Measurements from ENCODE around the gene NTM. TPM values are rescaled to one million over a fixed set of nuclear protein-coding genes. Genes with fewer than 3 reads are reported as not detected.

NTM gene
- total RNA-seq, 1 experiment from 2014 or later = 0.73 TPM

- no peak overlapping the region for H3K4me3 ChIP-seq (ENCODE audit: low read depth, low read length)
- Mint-ChIP-seq H3K9me3 (ENCODE audit: unreplicated experiment) (no peaks in the 10 kb centered on the region), H3K4me3 (ENCODE audit: unreplicated experiment) (no peak overlapping the region), H3K27me3 (ENCODE audit: insufficient read depth, unreplicated experiment) (peaks cover 24% of the 10 kb centered on the region), H3K36me3 (ENCODE audit: insufficient read depth, unreplicated experiment) (no peaks in the 10 kb centered on the region), H3K4me1 (ENCODE audit: low read depth, unreplicated experiment) (no peaks in the 10 kb centered on the region), H3K27ac (ENCODE audit: unreplicated experiment) (no peak overlapping the region)
- no peaks in the 10 kb centered on the region for H3K9me3 ChIP-seq
- BruUV-seq (replicated peaks) = no TSS peak
- intact Hi-C loops (cut with micrococcal nuclease; ENCODE audit: unreplicated experiment) = no loop called here
- ChIA-PET POLR2A (no interaction called here), CTCF (interaction anchor here (0.9 kb wide), 1 partner anchor 560 kb away, joined by 3 read pairs; no protein-coding TSS in a partner anchor)
- TF ChIP-seq CTCF (IDR thresholded peaks at IDR 0.05; ENCODE audit: insufficient read depth in 1 of 2, low read depth in 1 of 2, low read length in 1 of 2, severe bottlenecking in 1 of 2, unreplicated experiment in 1 of 2) = no peak
- H3K27me3 ChIP-seq (replicated peaks; ENCODE audit: control insufficient read depth, insufficient read depth, low read length) = no peaks in the 10 kb centered on the region
- H3K4me1 ChIP-seq = no peaks in the 10 kb centered on the region
- H3K36me3 ChIP-seq (ENCODE audit: control insufficient read depth, insufficient read depth, low read length) = no peaks in the 10 kb centered on the region
- no peak for DNase-seq
Observed at GRCh38 chr11:131624531-131624930, 254.1 kb downstream of the NTM start.

GRCh38 chr11:131626788-131627187 is 256.4 kb downstream of the NTM start:
- no TSS peak for BruUV-seq (replicated peaks)
- no peak for DNase-seq
- TF ChIP-seq CTCF (IDR thresholded peaks at IDR 0.05; ENCODE audit: insufficient read depth in 1 of 2, low read depth in 1 of 2, low read length in 1 of 2, severe bottlenecking in 1 of 2, unreplicated experiment in 1 of 2) = no peak
- Mint-ChIP-seq H3K27me3 (ENCODE audit: insufficient read depth, unreplicated experiment) (peaks cover 24% of the 10 kb centered on the region), H3K4me1 (ENCODE audit: low read depth, unreplicated experiment) (no peaks in the 10 kb centered on the region), H3K36me3 (ENCODE audit: insufficient read depth, unreplicated experiment) (no peaks in the 10 kb centered on the region), H3K9me3 (ENCODE audit: unreplicated experiment) (no peaks in the 10 kb centered on the region), H3K4me3 (ENCODE audit: unreplicated experiment) (no peak overlapping the region), H3K27ac (ENCODE audit: unreplicated experiment) (no peak overlapping the region)
- ChIA-PET POLR2A (no interaction called here), CTCF (no interaction called here)
- Histone ChIP-seq H3K27me3 (replicated peaks; ENCODE audit: control insufficient read depth, insufficient read depth, low read length) (no peaks in the 10 kb centered on the region), H3K36me3 (ENCODE audit: control insufficient read depth, insufficient read depth, low read length) (no peaks in the 10 kb centered on the region), H3K9me3 (no peaks in the 10 kb centered on the region), H3K4me3 (ENCODE audit: low read depth, low read length) (no peak overlapping the region), H3K4me1 (no peaks in the 10 kb centered on the region)
- intact Hi-C loops (cut with micrococcal nuclease; ENCODE audit: unreplicated experiment) = no loop called here

GRCh38 chr11:131628739-131629138 is 258.3 kb downstream of the NTM start:
- intact Hi-C loops (cut with micrococcal nuclease; ENCODE audit: unreplicated experiment) = no loop called here
- no peaks in the 10 kb centered on the region for H3K36me3 Mint-ChIP-seq (ENCODE audit: insufficient read depth, unreplicated experiment)
- H3K36me3 ChIP-seq (ENCODE audit: control insufficient read depth, insufficient read depth, low read length) = no peaks in the 10 kb centered on the region
- no peaks in the 10 kb centered on the region for H3K4me1 ChIP-seq
- H3K27me3 Mint-ChIP-seq (ENCODE audit: insufficient read depth, unreplicated experiment) = peaks cover 26% of the 10 kb centered on the region
- no peaks in the 10 kb centered on the region for H3K27me3 ChIP-seq (replicated peaks; ENCODE audit: control insufficient read depth, insufficient read depth, low read length)
- H3K9me3 Mint-ChIP-seq (ENCODE audit: unreplicated experiment) = no peaks in the 10 kb centered on the region
- no peak overlapping the region for H3K4me3 ChIP-seq (ENCODE audit: low read depth, low read length)
- DNase-seq = no peak
- ChIA-PET POLR2A (no interaction called here), CTCF (no interaction called here)
- H3K9me3 ChIP-seq = no peaks in the 10 kb centered on the region
- TF ChIP-seq CTCF (IDR thresholded peaks at IDR 0.05; ENCODE audit: insufficient read depth in 1 of 2, low read depth in 1 of 2, low read length in 1 of 2, severe bottlenecking in 1 of 2, unreplicated experiment in 1 of 2) = no peak
- H3K27ac Mint-ChIP-seq (ENCODE audit: unreplicated experiment) = no peak overlapping the region
- H3K4me3 Mint-ChIP-seq (ENCODE audit: unreplicated experiment) = no peak overlapping the region
- no TSS peak for BruUV-seq (replicated peaks)
- no peaks in the 10 kb centered on the region for H3K4me1 Mint-ChIP-seq (ENCODE audit: low read depth, unreplicated experiment)

All from Caco-2 (cell line).